Cerebellar nuclear complex (tissue), 1 donor: ENCODE measurements around the gene ITSN2.

Source experiments
- DNase-seq, 2 experiments: peaks; one replicate each; lab custom pipeline; 2025; lab: John Stamatoyannopoulos, UW

Gene ITSN2

GRCh38 chr2:24334245-24334633 is 26.1 kb downstream of the ITSN2 start:
- DNase-seq = no peak

- DNase-seq = no peak
Observed at GRCh38 chr2:24332791-24333540, 27.4 kb downstream of the ITSN2 start.

- no peak for DNase-seq
Observed at GRCh38 chr2:24330161-24330560, 30.2 kb downstream of the ITSN2 start.

GRCh38 chr2:24329700-24330099 is 30.6 kb downstream of the ITSN2 start:
- DNase-seq = no peak

- DNase-seq = no peak
Observed at GRCh38 chr2:24328010-24328409, 32.3 kb downstream of the ITSN2 start.

- no peak for DNase-seq
Observed at GRCh38 chr2:24317491-24317920, 42.8 kb downstream of the ITSN2 start.

- no peak for DNase-seq
Observed at GRCh38 chr2:24315669-24316068, 44.7 kb downstream of the ITSN2 start.

GRCh38 chr2:24313744-24314632 is 46.3 kb downstream of the ITSN2 start:
- no peak for DNase-seq

- no peak for DNase-seq
Observed at GRCh38 chr2:24307961-24308360, 52.4 kb downstream of the ITSN2 start.

- DNase-seq = no peak
Observed at GRCh38 chr2:24304631-24305030, 55.7 kb downstream of the ITSN2 start.

- no peak for DNase-seq
Observed at GRCh38 chr2:24304098-24304497, 56.2 kb downstream of the ITSN2 start.

- no peak for DNase-seq
Observed at GRCh38 chr2:24301599-24301998, 58.7 kb downstream of the ITSN2 start.

GRCh38 chr2:24297663-24298062 is 62.7 kb downstream of the ITSN2 start:
- no peak for DNase-seq

- DNase-seq = no peak
Observed at GRCh38 chr2:24287171-24287570, 73.2 kb downstream of the ITSN2 start.

- DNase-seq = no peak
Observed at GRCh38 chr2:24285484-24286152, 74.7 kb downstream of the ITSN2 start.

GRCh38 chr2:24280645-24281044 is 79.7 kb downstream of the ITSN2 start:
- DNase-seq = no peak

- DNase-seq = no peak
Observed at GRCh38 chr2:24280161-24280560, 80.2 kb downstream of the ITSN2 start.

- DNase-seq = no peak
Observed at GRCh38 chr2:24276349-24276899, 83.9 kb downstream of the ITSN2 start.

GRCh38 chr2:24274809-24275208 is 85.5 kb downstream of the ITSN2 start:
- no peak for DNase-seq

- DNase-seq = no peak
Observed at GRCh38 chr2:24273598-24273997, 86.7 kb downstream of the ITSN2 start.

GRCh38 chr2:24272907-24273306 is 87.4 kb downstream of the ITSN2 start:
- DNase-seq = no peak

GRCh38 chr2:24272161-24272802 is 88.1 kb downstream of the ITSN2 start:
- no peak for DNase-seq
